Fibroblast of lung (primary cell): ENCODE data around the gene LCE1C.

ENCODE experiments used
- EZH2 ChIP-seq: IDR thresholded peaks from 2 replicates; pipeline ENCODE4 v1.5.1; 2012; ENCODE audit warnings: low read length, control low read depth, mild to moderate bottlenecking; ENCODE audit errors: missing control alignments
- TF ChIP-seq, protein P1 (sequence below), 2 donors: IDR thresholded peaks in 1 of 2; conservative IDR thresholded peaks in 1 of 2; 1 replicate in 1 of 2; 2 replicates in 1 of 2; pipeline ENCODE4 v1.5.1; 2011 to 2012; ENCODE audit warnings: low read length in 2 of 2, control low read depth in 1 of 2, inconsistent platforms in 1 of 2, low read depth in 1 of 2, mild to moderate bottlenecking in 1 of 2

DNA sequence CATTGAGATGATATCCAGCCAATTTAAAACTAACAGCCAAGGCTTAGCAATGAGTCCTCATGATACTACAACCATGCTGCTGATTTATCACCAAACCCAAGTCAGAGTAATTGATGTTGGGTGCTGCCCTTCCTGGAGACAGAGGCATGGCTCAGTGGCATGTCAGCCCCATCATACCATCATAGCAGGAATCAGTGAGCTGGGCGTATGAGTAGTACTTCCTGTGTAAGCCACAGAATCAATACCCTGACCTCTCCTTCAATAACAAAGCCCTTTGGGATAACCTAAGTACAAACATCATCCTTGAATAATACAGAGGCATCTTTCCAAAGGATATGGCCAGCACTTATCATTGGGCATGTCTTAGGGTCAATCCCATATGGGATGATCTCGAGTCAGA, 23.4 kb downstream of the LCE1C start:
- TF ChIP-seq, protein P1, sequence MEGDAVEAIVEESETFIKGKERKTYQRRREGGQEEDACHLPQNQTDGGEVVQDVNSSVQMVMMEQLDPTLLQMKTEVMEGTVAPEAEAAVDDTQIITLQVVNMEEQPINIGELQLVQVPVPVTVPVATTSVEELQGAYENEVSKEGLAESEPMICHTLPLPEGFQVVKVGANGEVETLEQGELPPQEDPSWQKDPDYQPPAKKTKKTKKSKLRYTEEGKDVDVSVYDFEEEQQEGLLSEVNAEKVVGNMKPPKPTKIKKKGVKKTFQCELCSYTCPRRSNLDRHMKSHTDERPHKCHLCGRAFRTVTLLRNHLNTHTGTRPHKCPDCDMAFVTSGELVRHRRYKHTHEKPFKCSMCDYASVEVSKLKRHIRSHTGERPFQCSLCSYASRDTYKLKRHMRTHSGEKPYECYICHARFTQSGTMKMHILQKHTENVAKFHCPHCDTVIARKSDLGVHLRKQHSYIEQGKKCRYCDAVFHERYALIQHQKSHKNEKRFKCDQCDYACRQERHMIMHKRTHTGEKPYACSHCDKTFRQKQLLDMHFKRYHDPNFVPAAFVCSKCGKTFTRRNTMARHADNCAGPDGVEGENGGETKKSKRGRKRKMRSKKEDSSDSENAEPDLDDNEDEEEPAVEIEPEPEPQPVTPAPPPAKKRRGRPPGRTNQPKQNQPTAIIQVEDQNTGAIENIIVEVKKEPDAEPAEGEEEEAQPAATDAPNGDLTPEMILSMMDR (conservative IDR thresholded peaks at IDR 0.05 in 1 of 2, IDR thresholded peaks at IDR 0.05 in 1 of 2; ENCODE audit: low read depth in 1 of 2, low read length in 2 of 2), result no peak
- TF ChIP-seq EZH2, result no peak
